ENCODE measurements around the gene GAS2L1. TPM values are rescaled to one million over a fixed set of nuclear protein-coding genes. Genes with fewer than 3 reads are reported as not detected.

GAS2L1 gene
- total and polyA plus RNA-seq, 2 donors (not counting 1 experiment from before 2014, with no cell fraction given) = 0.25 TPM; not detected in 1

DNA sequence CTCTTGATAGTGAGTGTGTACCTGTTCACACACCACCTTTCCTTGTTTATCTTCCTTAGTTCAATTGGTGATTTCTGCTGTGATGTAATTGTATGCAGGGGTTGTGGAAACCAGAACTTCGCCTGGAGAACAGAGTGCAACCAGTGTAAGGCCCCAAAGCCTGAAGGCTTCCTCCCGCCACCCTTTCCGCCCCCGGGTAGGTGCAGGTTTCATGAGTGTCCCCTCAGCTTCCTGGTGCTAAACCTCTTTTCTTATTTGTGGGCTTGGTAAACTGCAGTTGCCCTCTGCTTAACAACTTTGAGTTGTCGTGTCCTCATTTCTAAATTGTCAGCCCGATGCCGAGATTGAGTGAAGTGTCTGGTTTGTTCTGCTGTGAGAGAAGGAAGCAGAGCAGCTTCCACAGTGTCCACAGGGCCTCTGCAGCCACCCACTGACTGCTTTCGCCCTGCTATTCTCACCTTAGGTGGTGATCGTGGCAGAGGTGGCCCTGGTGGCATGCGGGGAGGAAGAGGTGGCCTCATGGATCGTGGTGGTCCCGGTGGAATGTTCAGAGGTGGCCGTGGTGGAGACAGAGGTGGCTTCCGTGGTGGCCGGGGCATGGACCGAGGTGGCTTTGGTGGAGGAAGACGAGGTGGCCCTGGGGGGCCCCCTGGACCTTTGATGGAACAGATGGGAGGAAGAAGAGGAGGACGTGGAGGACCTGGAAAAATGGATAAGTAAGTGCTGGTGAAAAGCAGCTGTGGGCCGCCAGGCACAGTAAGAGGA lies 7.1 kb upstream of the GAS2L1 start:
- no peaks in the 10 kb centered on the region for H3K79me2 ChIP-seq (ENCODE audit: control insufficient read depth, insufficient read depth, low read length)
- H3K36me3 ChIP-seq (replicated peaks in 1 of 2; ENCODE audit: control extremely low read depth in 1 of 2, control insufficient read depth in 1 of 2, extremely low read depth in 1 of 2, insufficient read depth in 2 of 2, low read length in 1 of 2) = peaks cover 9 to 58% of the 10 kb centered on the region in 2 experiments
- Mint-ChIP-seq H3K27ac (no peak overlapping the region), H3K4me3 (no peak overlapping the region), H3K27me3 (peaks cover 2% of the 10 kb centered on the region), H3K9me3 (ENCODE audit: insufficient read depth) (no peaks in the 10 kb centered on the region), H3K4me1 (peaks cover 5% of the 10 kb centered on the region)
- ChIA-PET CTCF (no interaction called here), POLR2A (no interaction called here)
- peaks cover 44% of the 10 kb centered on the region for H4K20me1 ChIP-seq (ENCODE audit: control insufficient read depth, insufficient read depth, low read length, poor library complexity, severe bottlenecking)
- H3K4me1 ChIP-seq (ENCODE audit: control insufficient read depth in 2 of 2, insufficient read depth in 2 of 2, low read length in 2 of 2) = no peaks in the 10 kb centered on the region
- no peaks in the 10 kb centered on the region for H3K27me3 ChIP-seq (replicated peaks in 1 of 4; ENCODE audit: control extremely low read depth in 1 of 4, control insufficient read depth in 3 of 4, insufficient read depth in 4 of 4, low read length in 3 of 4)
- intact Hi-C loops (cut with micrococcal nuclease) = no loop called here
- H2AFZ ChIP-seq (ENCODE audit: insufficient read depth, low read depth, low read length, poor library complexity, severe bottlenecking) = no peak overlapping the region
- no peak overlapping the region for H3K4me2 ChIP-seq (replicated peaks; ENCODE audit: low read depth, low read length, poor library complexity, severe bottlenecking)
- 92% methylated on average over 11 of the region's 19 CpGs for WGBS (ENCODE audit: insufficient coverage)
- H3K27ac ChIP-seq (ENCODE audit: low read length in 2 of 2) = no peak overlapping the region
- H3K9ac ChIP-seq (ENCODE audit: low read length) = no peak overlapping the region
- H3K9me3 ChIP-seq (ENCODE audit: control extremely low read depth in 1 of 3, control insufficient read depth in 2 of 3, insufficient read depth in 1 of 3, low read length in 2 of 3) = no peaks in the 10 kb centered on the region
- DNase-seq = no peak
- TF ChIP-seq, protein P1, sequence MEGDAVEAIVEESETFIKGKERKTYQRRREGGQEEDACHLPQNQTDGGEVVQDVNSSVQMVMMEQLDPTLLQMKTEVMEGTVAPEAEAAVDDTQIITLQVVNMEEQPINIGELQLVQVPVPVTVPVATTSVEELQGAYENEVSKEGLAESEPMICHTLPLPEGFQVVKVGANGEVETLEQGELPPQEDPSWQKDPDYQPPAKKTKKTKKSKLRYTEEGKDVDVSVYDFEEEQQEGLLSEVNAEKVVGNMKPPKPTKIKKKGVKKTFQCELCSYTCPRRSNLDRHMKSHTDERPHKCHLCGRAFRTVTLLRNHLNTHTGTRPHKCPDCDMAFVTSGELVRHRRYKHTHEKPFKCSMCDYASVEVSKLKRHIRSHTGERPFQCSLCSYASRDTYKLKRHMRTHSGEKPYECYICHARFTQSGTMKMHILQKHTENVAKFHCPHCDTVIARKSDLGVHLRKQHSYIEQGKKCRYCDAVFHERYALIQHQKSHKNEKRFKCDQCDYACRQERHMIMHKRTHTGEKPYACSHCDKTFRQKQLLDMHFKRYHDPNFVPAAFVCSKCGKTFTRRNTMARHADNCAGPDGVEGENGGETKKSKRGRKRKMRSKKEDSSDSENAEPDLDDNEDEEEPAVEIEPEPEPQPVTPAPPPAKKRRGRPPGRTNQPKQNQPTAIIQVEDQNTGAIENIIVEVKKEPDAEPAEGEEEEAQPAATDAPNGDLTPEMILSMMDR (IDR thresholded peaks at IDR 0.05) = no peak
- no peak for TF ChIP-seq EZH2 (IDR thresholded peaks at IDR 0.05; ENCODE audit: borderline replicate concordance, insufficient read depth, low read depth, low read length, poor library complexity, severe bottlenecking)
- ATAC-seq (ENCODE audit: low read depth) = no peak
- no peak overlapping the region for H3K4me3 ChIP-seq (ENCODE audit: control extremely low read depth in 1 of 5, extremely low read depth in 1 of 5, insufficient read depth in 1 of 5, low read depth in 2 of 5, low read length in 4 of 5)

DNA sequence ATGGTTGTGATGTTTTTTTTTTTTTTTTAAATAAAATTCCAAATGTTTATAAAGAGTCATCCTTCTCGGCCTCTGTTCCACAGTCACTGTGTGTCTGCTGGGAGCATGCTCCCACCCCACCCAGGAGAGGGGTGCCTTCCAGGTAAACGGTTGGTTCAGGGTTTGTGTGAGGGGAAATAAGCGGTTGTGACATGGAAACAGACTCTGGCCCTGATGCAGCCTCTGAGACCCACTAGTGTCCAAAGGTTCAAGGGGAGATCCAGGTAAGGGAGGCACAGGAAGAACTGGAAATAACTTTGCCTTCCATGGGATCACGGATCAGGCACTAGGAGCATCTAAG lies 6.0 kb upstream of the GAS2L1 start:
- Histone ChIP-seq H3K9ac (ENCODE audit: low read length) (no peak overlapping the region), H4K20me1 (ENCODE audit: control insufficient read depth, insufficient read depth, low read length, poor library complexity, severe bottlenecking) (peaks cover 37% of the 10 kb centered on the region), H3K79me2 (ENCODE audit: control insufficient read depth, insufficient read depth, low read length) (no peaks in the 10 kb centered on the region), H3K4me2 (replicated peaks; ENCODE audit: low read depth, low read length, poor library complexity, severe bottlenecking) (no peak overlapping the region), H3K9me3 (ENCODE audit: control extremely low read depth in 1 of 3, control insufficient read depth in 2 of 3, insufficient read depth in 1 of 3, low read length in 2 of 3) (no peaks in the 10 kb centered on the region), H3K36me3 (replicated peaks in 1 of 2; ENCODE audit: control extremely low read depth in 1 of 2, control insufficient read depth in 1 of 2, extremely low read depth in 1 of 2, insufficient read depth in 2 of 2, low read length in 1 of 2) (peaks cover 9 to 47% of the 10 kb centered on the region in 2 experiments), H3K4me1 (ENCODE audit: control insufficient read depth in 2 of 2, insufficient read depth in 2 of 2, low read length in 2 of 2) (no peaks in the 10 kb centered on the region), H3K27me3 (replicated peaks in 1 of 4; ENCODE audit: control extremely low read depth in 1 of 4, control insufficient read depth in 3 of 4, insufficient read depth in 4 of 4, low read length in 3 of 4) (peaks cover 0 to 4% (median 3%) of the 10 kb centered on the region in 4 experiments), H2AFZ (ENCODE audit: insufficient read depth, low read depth, low read length, poor library complexity, severe bottlenecking) (no peak overlapping the region), H3K27ac (ENCODE audit: low read length in 2 of 2) (no peak overlapping the region), H3K4me3 (ENCODE audit: control extremely low read depth in 1 of 5, extremely low read depth in 1 of 5, insufficient read depth in 1 of 5, low read depth in 2 of 5, low read length in 4 of 5) (no peak overlapping the region)
- 78% methylated on average over 3 of the region's 4 CpGs for WGBS (ENCODE audit: insufficient coverage)
- ATAC-seq (ENCODE audit: low read depth) (no peak), DNase-seq (no peak)
- peaks cover 6% of the 10 kb centered on the region for H3K4me1 Mint-ChIP-seq
- no peak for TF ChIP-seq EZH2 (IDR thresholded peaks at IDR 0.05; ENCODE audit: borderline replicate concordance, insufficient read depth, low read depth, low read length, poor library complexity, severe bottlenecking)
- TF ChIP-seq, protein P1 (IDR thresholded peaks at IDR 0.05) = no peak
- H3K27me3 Mint-ChIP-seq = peaks cover 9% of the 10 kb centered on the region
- POLR2A ChIA-PET = no interaction called here
- no peak overlapping the region for H3K27ac Mint-ChIP-seq
- H3K9me3 Mint-ChIP-seq (ENCODE audit: insufficient read depth) = no peaks in the 10 kb centered on the region
- no peak overlapping the region for H3K4me3 Mint-ChIP-seq
- CTCF ChIA-PET = no interaction called here
- intact Hi-C loops (cut with micrococcal nuclease) = no loop called here

All from B cell (primary cell).